GM19438 (cell line): ENCODE measurements around the gene NSL1.
"Not testable (repeated sequence)": the region's sequence is repeated elsewhere in the genome, so short reads cannot be mapped to it uniquely, and the experiment has no call there.

Source experiments
- ATAC-seq: cut with Tn5 transposase; IDR thresholded peaks from one replicate; pipeline ENCODE4 v1.9.1; 2021; ENCODE audit warnings: low read depth; ENCODE audit not compliant: unreplicated experiment

NSL1 gene

GRCh38 chr1:212752934-212753497 is 38.6 kb downstream of the NSL1 start:
- no peak for ATAC-seq

- no peak for ATAC-seq
These were observed 39.2 kb downstream of the NSL1 start for GRCh38 chr1:212752252-212752933.

GRCh38 chr1:212749821-212750535 is 41.6 kb downstream of the NSL1 start:
- ATAC-seq, result no peak

GRCh38 chr1:212746546-212746945 is 45.0 kb downstream of the NSL1 start:
- no peak for ATAC-seq

- no peak for ATAC-seq
These were observed 46.3 kb downstream of the NSL1 start for GRCh38 chr1:212745303-212745702.

- no peak for ATAC-seq
These were observed 47.6 kb downstream of the NSL1 start for GRCh38 chr1:212743901-212744475.

GRCh38 chr1:212738330-212738729 is 53.2 kb downstream of the NSL1 start:
- no peak for ATAC-seq

- ATAC-seq, result no peak
These were observed 54.0 kb downstream of the NSL1 start for GRCh38 chr1:212737559-212737958.

GRCh38 chr1:212733109-212733508 is 58.5 kb downstream of the NSL1 start:
- ATAC-seq, result no peak

- no peak for ATAC-seq
These were observed 59.9 kb downstream of the NSL1 start for GRCh38 chr1:212731630-212732029.

- no peak for ATAC-seq
These were observed 63.0 kb downstream of the NSL1 start for GRCh38 chr1:212728606-212729005.

- ATAC-seq, result no peak
These were observed 64.0 kb downstream of the NSL1 start for GRCh38 chr1:212727386-212728181.

- ATAC-seq, result not testable (repeated sequence)
These were observed 66.9 kb downstream of the NSL1 start for GRCh38 chr1:212724679-212725078.

- ATAC-seq, result no peak
These were observed 69.2 kb downstream of the NSL1 start for GRCh38 chr1:212722270-212722957.

- no peak for ATAC-seq
These were observed 70.0 kb downstream of the NSL1 start for GRCh38 chr1:212721388-212722247.

GRCh38 chr1:212719633-212720032 is 71.9 kb downstream of the NSL1 start:
- ATAC-seq, result no peak

- no peak for ATAC-seq
These were observed 73.1 kb downstream of the NSL1 start for GRCh38 chr1:212718499-212718898.

GRCh38 chr1:212716161-212716560 is 75.4 kb downstream of the NSL1 start:
- no peak for ATAC-seq

- no peak for ATAC-seq
These were observed 78.0 kb downstream of the NSL1 start for GRCh38 chr1:212713465-212714136.
